ENCODE measurements around the gene VEZT. TPM values are rescaled to one million over a fixed set of nuclear protein-coding genes. Genes with fewer than 3 reads are reported as not detected.
"Not testable (repeated sequence)": the region's sequence is repeated elsewhere in the genome, so short reads cannot be mapped to it uniquely, and the experiment has no call there.

The VEZT gene
- polyA plus RNA-seq, 3 donors = 14.6 to 20.6 (median 16.7) TPM

GRCh38 chr12:95238150-95238549, 20.5 kb downstream of the VEZT start:
- Mint-ChIP-seq H3K27me3 (ENCODE audit: low read depth in 3 of 3) (peaks cover 0 to 2% (median 0%) of the 10 kb centered on the region in 3 donors), H3K9me3 (peaks cover 0 to 5% (median 2%) of the 10 kb centered on the region in 7 donors)
- H3K27me3 ChIP-seq (ENCODE audit: control insufficient read depth in 2 of 2, insufficient read depth in 2 of 2, low read length in 2 of 2) = no peaks in the 10 kb centered on the region

DNA sequence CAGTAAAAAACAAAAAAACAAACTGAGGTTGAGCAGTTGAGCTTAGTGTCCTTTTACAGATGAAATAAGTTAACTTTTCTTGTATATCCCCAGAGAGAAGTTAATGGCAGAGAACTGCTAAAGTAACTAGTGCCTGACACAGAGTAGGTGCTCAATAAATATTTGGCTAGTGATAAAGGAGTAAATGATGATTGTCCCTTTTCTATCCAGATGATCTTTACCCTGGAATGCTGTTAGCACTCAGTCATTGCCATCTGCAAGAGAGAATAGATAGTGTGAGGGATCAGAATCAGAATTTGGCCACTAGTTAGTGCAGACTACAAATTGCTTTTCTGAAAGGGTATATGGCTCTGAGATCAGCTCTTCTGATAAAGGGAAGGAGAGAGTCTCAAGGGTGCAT, 21.6 kb downstream of the VEZT start:
- Mint-ChIP-seq H3K27me3 (ENCODE audit: low read depth in 3 of 3) (peaks cover 0 to 2% (median 0%) of the 10 kb centered on the region in 3 donors), H3K36me3 (peaks cover 13 to 33% of the 10 kb centered on the region in 2 donors), H3K4me3 (no peak overlapping the region), H3K9me3 (peaks cover 0 to 5% (median 2%) of the 10 kb centered on the region in 7 donors), H3K27ac (no peak overlapping the region), H3K4me1 (peaks cover 4% of the 10 kb centered on the region)
- Histone ChIP-seq H3K4me1 (ENCODE audit: control insufficient read depth in 1 of 2, insufficient read depth in 2 of 2, low read length in 2 of 2) (no peaks in the 10 kb centered on the region), H3K27me3 (ENCODE audit: control insufficient read depth in 2 of 2, insufficient read depth in 2 of 2, low read length in 2 of 2) (no peaks in the 10 kb centered on the region), H2AFZ (ENCODE audit: insufficient read depth, low read depth, low read length, poor library complexity, severe bottlenecking) (no peak overlapping the region), H3K9me3 (replicated peaks in 1 of 2; ENCODE audit: control insufficient read depth in 1 of 2, insufficient read depth in 1 of 2, low read length in 2 of 2) (no peaks in the 10 kb centered on the region), H3K36me3 (replicated peaks in 1 of 2; ENCODE audit: control insufficient read depth in 1 of 2, insufficient read depth in 2 of 2, low read length in 2 of 2) (peaks cover 14 to 19% of the 10 kb centered on the region in 2 donors), H3K9ac (ENCODE audit: insufficient read depth, low read length, poor library complexity, severe bottlenecking) (no peak overlapping the region), H3K79me2 (ENCODE audit: insufficient read depth, low read length) (peaks cover 15% of the 10 kb centered on the region), H3K27ac (ENCODE audit: low read depth in 1 of 2, low read length in 2 of 2) (no peak overlapping the region), H3K4me2 (replicated peaks; ENCODE audit: extremely low read depth, low read length, poor library complexity, severe bottlenecking) (no peak overlapping the region), H3K4me3 (replicated peaks in 1 of 3; ENCODE audit: low read depth in 2 of 3, low read length in 3 of 3) (no peak overlapping the region), H4K20me1 (ENCODE audit: insufficient read depth, low read length) (peaks cover 12% of the 10 kb centered on the region)
- no peak for TF ChIP-seq CTCF (IDR thresholded peaks at IDR 0.05)
- DNase-seq = no peak
- intact Hi-C loops (cut with micrococcal nuclease) = no loop called here

More at GRCh38 chr12:95238150-95238549, 20.5 kb downstream of the VEZT start:
- Histone ChIP-seq H3K4me1 (ENCODE audit: control insufficient read depth in 1 of 2, insufficient read depth in 2 of 2, low read length in 2 of 2) (no peaks in the 10 kb centered on the region), H3K79me2 (ENCODE audit: insufficient read depth, low read length) (peaks cover 18% of the 10 kb centered on the region), H3K9me3 (replicated peaks in 1 of 2; ENCODE audit: control insufficient read depth in 1 of 2, insufficient read depth in 1 of 2, low read length in 2 of 2) (no peaks in the 10 kb centered on the region), H3K36me3 (replicated peaks in 1 of 2; ENCODE audit: control insufficient read depth in 1 of 2, insufficient read depth in 2 of 2, low read length in 2 of 2) (peaks cover 5 to 11% of the 10 kb centered on the region in 2 donors), H3K27ac (ENCODE audit: low read depth in 1 of 2, low read length in 2 of 2) (no peak overlapping the region), H3K4me3 (replicated peaks in 1 of 3; ENCODE audit: low read depth in 2 of 3, low read length in 3 of 3) (no peak overlapping the region), H3K4me2 (replicated peaks; ENCODE audit: extremely low read depth, low read length, poor library complexity, severe bottlenecking) (no peak overlapping the region), H2AFZ (ENCODE audit: insufficient read depth, low read depth, low read length, poor library complexity, severe bottlenecking) (no peak overlapping the region), H3K9ac (ENCODE audit: insufficient read depth, low read length, poor library complexity, severe bottlenecking) (no peak overlapping the region), H4K20me1 (ENCODE audit: insufficient read depth, low read length) (peaks cover 12% of the 10 kb centered on the region)
- no peak overlapping the region for H3K4me3 Mint-ChIP-seq
- intact Hi-C loops (cut with micrococcal nuclease) = no loop called here
- H3K27ac Mint-ChIP-seq = no peak overlapping the region
- no peak for TF ChIP-seq CTCF (IDR thresholded peaks at IDR 0.05)
- H3K4me1 Mint-ChIP-seq = peaks cover 4% of the 10 kb centered on the region
- H3K36me3 Mint-ChIP-seq = peaks cover 7 to 27% of the 10 kb centered on the region in 2 donors
- DNase-seq = no peak
- no CpG with 5 or more reads among the region's 1 CpG for WGBS (ENCODE audit: insufficient coverage)

DNA sequence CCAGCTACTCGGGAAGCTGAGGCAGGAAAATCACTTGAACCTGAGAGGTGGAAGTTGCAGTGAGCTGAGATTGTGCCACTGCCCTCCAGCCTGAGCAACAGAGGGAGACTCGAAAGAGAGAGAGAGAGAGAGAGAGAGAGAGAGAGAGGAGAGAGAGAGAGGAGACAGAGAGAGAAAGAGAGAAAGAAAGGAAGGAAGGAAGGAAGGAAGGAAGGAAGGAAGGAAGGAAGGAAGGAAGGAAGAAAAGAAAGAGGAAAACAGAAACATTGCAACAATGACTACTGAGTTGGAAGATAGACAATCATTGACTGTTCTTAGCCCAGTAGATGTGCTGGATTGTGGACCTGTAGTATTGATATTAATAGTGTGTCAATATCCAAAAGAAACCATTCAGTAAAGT, 22.2 kb downstream of the VEZT start:
- H3K9me3 Mint-ChIP-seq; intact Hi-C loops (cut with micrococcal nuclease); DNase-seq; H3K27me3 ChIP-seq (ENCODE audit: control insufficient read depth in 2 of 2, insufficient read depth in 2 of 2, low read length in 2 of 2); H3K4me1 Mint-ChIP-seq; H3K9ac ChIP-seq (ENCODE audit: insufficient read depth, low read length, poor library complexity, severe bottlenecking); H3K4me3 Mint-ChIP-seq; H3K9me3 ChIP-seq (replicated peaks in 1 of 2; ENCODE audit: control insufficient read depth in 1 of 2, insufficient read depth in 1 of 2, low read length in 2 of 2); H3K27ac ChIP-seq (ENCODE audit: low read depth in 1 of 2, low read length in 2 of 2); H3K27me3 Mint-ChIP-seq (ENCODE audit: low read depth in 3 of 3); H3K4me2 ChIP-seq (replicated peaks; ENCODE audit: extremely low read depth, low read length, poor library complexity, severe bottlenecking); H3K4me1 ChIP-seq (ENCODE audit: control insufficient read depth in 1 of 2, insufficient read depth in 2 of 2, low read length in 2 of 2); H3K4me3 ChIP-seq (replicated peaks in 1 of 3; ENCODE audit: low read depth in 2 of 3, low read length in 3 of 3); H2AFZ ChIP-seq (ENCODE audit: insufficient read depth, low read depth, low read length, poor library complexity, severe bottlenecking): not testable (repeated sequence)
- H3K36me3 ChIP-seq (replicated peaks in 1 of 2; ENCODE audit: control insufficient read depth in 1 of 2, insufficient read depth in 2 of 2, low read length in 2 of 2) = peaks cover 14 to 19% of the 10 kb centered on the region in 2 donors
- WGBS (ENCODE audit: insufficient coverage) = 93% methylated on average over 2 of the region's 2 CpGs
- H3K79me2 ChIP-seq (ENCODE audit: insufficient read depth, low read length) = peaks cover 14% of the 10 kb centered on the region
- H4K20me1 ChIP-seq (ENCODE audit: insufficient read depth, low read length) = peaks cover 12% of the 10 kb centered on the region
- Mint-ChIP-seq H3K36me3 (peaks cover 14 to 33% of the 10 kb centered on the region in 2 donors), H3K27ac (peak overlapping the region in 3 of 7 donors; percentile 53 to 90 (median 75))

Data from CD14-positive monocyte (primary cell).